Left cardiac atrium (tissue), 2 donors: ENCODE results near the gene B3GALT2. TPM values are rescaled to one million over a fixed set of nuclear protein-coding genes. Genes with fewer than 3 reads are reported as not detected.

Experiments
- microRNA-seq, 2 donors: library from miRNA; unstranded; fragments of <30 nt; microRNA quantifications; one replicate each; pipeline ENCODE4 v1.2.0, GENCODE V29; 2020
- total RNA-seq, 2 donors: library from RNA; stranded (reverse); fragmentation: NEBNext Ultra II Directional; extraction: Animal tissue kit (Norgen Biotek cat#: 25700); gene quantifications; one replicate each; pipeline ENCODE4 v1.2.1, GENCODE V29; 2021
- donor health status: DM: no; HTN: yes; CAD: no; lungs with severe emphysema.
- donor health status: DM: yes; HTN: yes; CAD: no.

Gene B3GALT2
- total RNA-seq, 2 donors from 2014 or later, result 26.4 to 48.6 TPM

Small RNAs within 50 kb of the gene (microRNA-seq; reads per million reads assigned to microRNA genes)
- 0 reads per million in 2 donors for gene MIR1278

Other genes starting within 250 kb of the B3GALT2 start
- gene UCHL5, start 127.3 kb downstream of the B3GALT2 start, total RNA-seq, result 10 to 100 TPM; 28.1 to 33.6 TPM
- gene RO60, start 127.0 kb downstream of the B3GALT2 start, total RNA-seq, result 10 to 100 TPM; 51.7 to 58.2 TPM
- 10 to 100 TPM; 24.5 to 27.0 TPM for gene GLRX2, start 81.2 kb downstream of the B3GALT2 start, total RNA-seq
- 10 to 100 TPM; 40.4 to 42.8 TPM for gene CDC73, start 64.6 kb downstream of the B3GALT2 start, total RNA-seq